K562 (cell line): ENCODE results near the gene THADA. TPM values are rescaled to one million over a fixed set of nuclear protein-coding genes. Genes with fewer than 3 reads are reported as not detected.

Source experiments
- ATAC-seq: fragments of 200-7000 bp; cut with Tn5 transposase; 3 replicates; pipeline ENCODE4 v1.9.1; 2020; ENCODE audit warnings: moderate library complexity
- BruUV-seq: library from RNA; stranded (reverse); fragments of 400-500 nt; replicated peaks from 2 replicates; lab custom pipeline; 2021; lab: Mats Ljungman, UMichigan
- CTCF ChIA-PET: fragments of 300-600 bp; formaldehyde crosslinking; extraction: SDS; loops from one replicate; lab custom pipeline; 2021; ENCODE audit warnings: low intra/inter-chr PET ratio; lab: Yijun Ruan, JAX
- POLR2A ChIA-PET: fragments of 300-600, 350-650 bp; sonication (Branson Sonifier 250); formaldehyde crosslinking; extraction: SDS; loops from one replicate; lab custom pipeline; 2021; ENCODE audit warnings: antibody characterized with exemption, inconsistent platforms; lab: Yijun Ruan, JAX
- DNase-seq, 4 experiments: peaks; one replicate each; pipeline versions ENCODE4 v3.0.0 to v3.0.0-alpha.2; 2011 to 2018; ENCODE audit warnings: low spot score in 3 of 4, mixed read lengths in 3 of 4; ENCODE audit errors: extremely low read depth in 1 of 4
- FAIRE-seq: peaks from 2 replicates; lab custom pipeline; 2011; peaks lifted over from hg19 to GRCh38; lab: Jason Lieb, UNC
- H2AFZ ChIP-seq: 2 replicates; pipeline ENCODE4 v1.6.0; 2011; ENCODE audit warnings: low read depth, low read length, control low read depth, inconsistent platforms
- H3K27ac ChIP-seq: fragments of 200-600 bp; 3 replicates; pipeline ENCODE4 v1.8.0; 2011; ENCODE audit warnings: low read depth, mild to moderate bottlenecking, control low read depth, inconsistent platforms, low read length, moderate library complexity, mixed read lengths; ENCODE audit errors: extremely low read depth
- H3K27me3 ChIP-seq, 2 experiments: fragments of 300-600 bp in 1 of 2; 2 replicates in 1 of 2; 3 replicates in 1 of 2; pipeline versions ENCODE4 v1.6.0 to v1.8.0; 2011; ENCODE audit warnings: inconsistent platforms in 2 of 2, low read length in 2 of 2, mild to moderate bottlenecking in 1 of 2, mixed read lengths in 1 of 2, moderate library complexity in 1 of 2; ENCODE audit not compliant: control insufficient read depth in 2 of 2, insufficient read depth in 2 of 2
- H3K36me3 ChIP-seq: fragments of 300-600 bp; 3 replicates; pipeline ENCODE4 v1.8.0; 2011; ENCODE audit warnings: mild to moderate bottlenecking, low read length, inconsistent platforms; ENCODE audit not compliant: control insufficient read depth, insufficient read depth
- H3K4me1 ChIP-seq, 2 experiments: fragments of 200-600 bp in 1 of 2; replicated peaks in 1 of 2; 2 replicates in 1 of 2; 3 replicates in 1 of 2; pipeline versions ENCODE4 v1.5.1 to v1.8.0; 2011; ENCODE audit warnings: inconsistent platforms in 2 of 2, low read length in 2 of 2, mild to moderate bottlenecking in 1 of 2, mixed read lengths in 1 of 2, moderate library complexity in 1 of 2; ENCODE audit not compliant: control insufficient read depth in 2 of 2, insufficient read depth in 2 of 2
- H3K4me2 ChIP-seq: 2 replicates; pipeline ENCODE4 v1.6.1; 2011; ENCODE audit warnings: low read length, control low read depth, inconsistent platforms, mixed read lengths; ENCODE audit not compliant: insufficient read depth
- H3K4me3 ChIP-seq: fragments of 200-600 bp; sonication (generic), shearing (Covaris generic); 2 replicates; pipeline ENCODE4 v1.5.1; 2016; ENCODE audit warnings: control low read depth, inconsistent platforms
- H3K79me2 ChIP-seq: fragments of 200-600 bp; 3 replicates; pipeline ENCODE4 v1.8.0; 2011; ENCODE audit warnings: low read length, inconsistent platforms; ENCODE audit not compliant: control insufficient read depth, insufficient read depth
- H3K9ac ChIP-seq, 2 experiments: 2 replicates each; pipeline versions ENCODE4 v1.6.0 to v1.6.1; 2011; ENCODE audit warnings: low read depth in 2 of 2, low read length in 2 of 2, control low read depth in 1 of 2, inconsistent platforms in 1 of 2, mild to moderate bottlenecking in 1 of 2, mixed read lengths in 1 of 2; ENCODE audit not compliant: insufficient read depth in 1 of 2
- H3K9me1 ChIP-seq: one replicate; pipeline ENCODE4 v1.6.0; 2011; ENCODE audit warnings: inconsistent platforms, mild to moderate bottlenecking, low read length, moderate library complexity; ENCODE audit not compliant: control insufficient read depth, insufficient read depth
- H3K9me3 ChIP-seq: replicated peaks from 2 replicates; pipeline ENCODE4 v1.5.1; 2011; ENCODE audit warnings: low read depth, low read length, inconsistent platforms; ENCODE audit not compliant: control insufficient read depth, insufficient read depth
- H4K20me1 ChIP-seq: replicated peaks from 2 replicates; pipeline ENCODE4 v1.6.1; 2011; ENCODE audit warnings: low read length, inconsistent platforms, mixed read lengths; ENCODE audit not compliant: control insufficient read depth, insufficient read depth
- BCL6 ChIP-seq: fragments of 250-450 bp; sonication (Bioruptor Pico); IDR thresholded peaks from 2 replicates; pipeline ENCODE4 v1.4.0; 2020
- MAZ ChIP-seq, 2 experiments: fragments of 450-650 bp in 1 of 2; sonication (generic) in 1 of 2; formaldehyde crosslinking; IDR thresholded peaks in 1 of 2; conservative IDR thresholded peaks in 1 of 2; 2 replicates each; pipeline versions ENCODE4 v1.4.0 to v1.5.0; 2020; ENCODE audit warnings: mild to moderate bottlenecking in 1 of 2, missing genetic modification reagents in 1 of 2
- NR2C2 ChIP-seq, 2 experiments: fragments of 200-800 bp in 1 of 2; sonication (Bioruptor generic) in 1 of 2; sonication (generic) in 1 of 2; formaldehyde crosslinking in 1 of 2; IDR thresholded peaks; 2 replicates each; pipeline versions ENCODE4 v1.6.1 to v1.8.0; 2016 to 2022; ENCODE audit warnings: mild to moderate bottlenecking in 1 of 2, missing compliant biosample characterization in 1 of 2, missing genetic modification characterization in 1 of 2, missing genetic modification reagents in 1 of 2
- PRPF4 ChIP-seq: fragments of 200-400 bp; formaldehyde crosslinking; IDR thresholded peaks from one replicate; pipeline ENCODE4 v1.6.1; 2017; ENCODE audit warnings: low read length, low read depth, mild to moderate bottlenecking; ENCODE audit not compliant: insufficient read depth, poor library complexity, severe bottlenecking
- ZNF311 ChIP-seq: fragments of 250-450 bp; sonication (Bioruptor Pico); IDR thresholded peaks from 2 replicates; pipeline ENCODE4 v1.4.0; 2020; ENCODE audit warnings: mild to moderate bottlenecking, moderate library complexity
- ZNF830 ChIP-seq: fragments of 250-450 bp; sonication (Bioruptor Pico); IDR thresholded peaks from 2 replicates; pipeline ENCODE4 v1.5.0; 2021; ENCODE audit warnings: mild to moderate bottlenecking
- WGBS: fragments of 100-300 bp; shearing (Covaris generic); methylation state at CpG from one replicate; pipeline ENCODE4 v1.1.6; 2016; ENCODE audit warnings: low coverage, mixed read lengths; ENCODE audit not compliant: insufficient coverage; ENCODE audit errors: missing lambda C conversion rate; 5-methylcytosine and 5-hydroxymethylcytosine counted together
- in situ Hi-C: fragments of 300-500 bp; cut with MboI; formaldehyde crosslinking; loops from 4 replicates; pipeline ENCODE4 v1.15.0; 2018; ENCODE audit warnings: inconsistent platforms, mixed read lengths
- intact Hi-C: fragments of 100-400 bp; cut with micrococcal nuclease; formaldehyde crosslinking; loops from 2 replicates; pipeline ENCODE4 v1.14.2; 2022
- polyA plus RNA-seq, 8 experiments: library from polyadenylated mRNA; depleted of rRNA in 4 of 8; stranded (reverse) in 5 of 8; unstranded in 3 of 8; fragments of >200 nt; fragmentation: Nextera tagmentation in 2 of 8; fragmentation: Illumina TruSeq in 1 of 8; extraction: Ambion mirVana in 2 of 8; extraction: Trizol in 1 of 8; gene quantifications; 2 replicates each; pipeline versions ENCODE4 v1.2.1 to v1.2.3, GENCODE V29; 2011 to 2014; ENCODE audit warnings: inconsistent platforms in 1 of 8, missing spikeins in 1 of 8
- total RNA-seq, 7 experiments: library from RNA; depleted of rRNA in 6 of 7; stranded (reverse); fragments of >200 nt in 6 of 7; fragmentation: Illumina TruSeq in 2 of 7; extraction: Trizol in 2 of 7; gene quantifications; 2 replicates each; pipeline versions ENCODE4 v1.2.1 to v1.2.3, GENCODE V29; 2011 to 2021; ENCODE audit warnings: low replicate concordance in 1 of 7
- TF ChIP-seq, protein P1 (sequence below), 2 experiments: IDR thresholded peaks in 1 of 2; conservative IDR thresholded peaks in 1 of 2; 2 replicates each; pipeline ENCODE4 v1.6.1; 2016; ENCODE audit warnings: low read depth in 2 of 2, mild to moderate bottlenecking in 1 of 2, missing compliant biosample characterization in 1 of 2, missing genetic modification characterization in 1 of 2, moderate library complexity in 1 of 2
- TF ChIP-seq, protein P2 (sequence below): fragments of 450-650 bp; formaldehyde crosslinking; IDR thresholded peaks from 2 replicates; pipeline ENCODE4 v1.4.0; 2020; ENCODE audit warnings: mild to moderate bottlenecking, moderate library complexity

The THADA gene
- total and polyA plus RNA-seq, 9 of the 15 experiments (the other 6 are each of a cell fraction or from before 2014, with no cell fraction given): 17.8 to 34.7 (median 31.9) TPM

DNA sequence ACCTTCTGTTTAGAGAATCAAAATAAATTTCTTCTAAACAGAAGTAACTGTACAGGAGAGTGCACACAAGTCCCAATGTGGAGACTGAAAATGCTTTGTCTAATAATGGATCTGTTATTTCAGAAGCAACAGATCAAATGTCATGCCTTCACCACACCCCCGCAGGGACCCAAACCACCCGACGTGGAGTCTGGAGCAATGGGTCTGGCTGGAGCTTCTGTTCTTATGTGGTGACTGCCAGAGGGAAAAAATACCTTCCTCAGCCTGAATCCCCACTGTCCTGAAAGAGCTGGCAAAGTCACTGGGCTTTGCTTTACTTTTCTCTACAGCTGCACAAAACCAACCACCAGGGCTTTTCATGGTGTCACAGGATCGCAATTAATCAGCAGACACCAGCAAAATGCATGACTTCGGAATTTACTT lies 250.4 kb downstream of the THADA start:
- Histone ChIP-seq H3K9me3 (no peaks in the 10 kb centered on the region), H3K4me3 (no peak overlapping the region), H3K4me1 (peaks cover 12 to 31% of the 10 kb centered on the region in 2 experiments), H3K9me1 (no peaks in the 10 kb centered on the region), H3K27me3 (no peaks in the 10 kb centered on the region), H4K20me1 (no peaks in the 10 kb centered on the region), H3K9ac (peak overlapping the region in 1 of 2 experiments; percentile 57; a peak in 1 of 4 replicates), H3K36me3 (no peaks in the 10 kb centered on the region; the same call in 2 of the 3 replicates), H3K79me2 (no peaks in the 10 kb centered on the region), H2AFZ (no peak overlapping the region), H3K4me2 (peak overlapping the region; percentile 42; the same call in 1 of the 2 replicates), H3K27ac (no peak overlapping the region)
- no TSS peak for BruUV-seq
- 27% methylated on average over 5 of the region's 5 CpGs for WGBS
- ChIA-PET POLR2A (interaction anchor here (0.7 to 1.1 kb wide), 3 partner anchors 14 to 200 kb away, joined by 3 to 5 read pairs (median 4); no protein-coding TSS in a partner anchor), CTCF (no interaction called here)
- peak; percentile 42 for FAIRE-seq
- DNase-seq: peak in 2 of 4 experiments; percentile 8 to 17
- ATAC-seq: peak; percentile 59
- TF ChIP-seq PRPF4 (no peak), ZNF830 (CRISPR knock-in tag) (0 out of 2 replicates have a peak, but pooled peaks have one; percentile 26), ZNF311 (CRISPR knock-in tag) (no peak), BCL6 (CRISPR knock-in tag) (0 out of 2 replicates have a peak, but pooled peaks have one; percentile 4), NR2C2 (CRISPR knock-in tag; IDR thresholded peaks at IDR 0.05) (no peak), NR2C2 (tag; IDR thresholded peaks at IDR 0.05) (0 out of 2 replicates have a peak, but pooled peaks have one; percentile 34), MAZ (CRISPR knock-in tag; conservative IDR thresholded peaks at IDR 0.05 in 1 of 2, IDR thresholded peaks at IDR 0.05 in 1 of 2) (0 out of 4 replicates have a peak, but pooled peaks of 1 of the 2 experiments have one; percentile 2)
- TF ChIP-seq, protein P1, sequence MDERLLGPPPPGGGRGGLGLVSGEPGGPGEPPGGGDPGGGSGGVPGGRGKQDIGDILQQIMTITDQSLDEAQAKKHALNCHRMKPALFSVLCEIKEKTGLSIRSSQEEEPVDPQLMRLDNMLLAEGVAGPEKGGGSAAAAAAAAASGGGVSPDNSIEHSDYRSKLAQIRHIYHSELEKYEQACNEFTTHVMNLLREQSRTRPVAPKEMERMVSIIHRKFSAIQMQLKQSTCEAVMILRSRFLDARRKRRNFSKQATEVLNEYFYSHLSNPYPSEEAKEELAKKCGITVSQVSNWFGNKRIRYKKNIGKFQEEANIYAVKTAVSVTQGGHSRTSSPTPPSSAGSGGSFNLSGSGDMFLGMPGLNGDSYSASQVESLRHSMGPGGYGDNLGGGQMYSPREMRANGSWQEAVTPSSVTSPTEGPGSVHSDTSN (CRISPR knock-in tag; IDR thresholded peaks at IDR 0.05; ENCODE audit: low read depth): no peak
- TF ChIP-seq, protein P1 (tag; conservative IDR thresholded peaks at IDR 0.05; ENCODE audit: low read depth): peak; percentile 35; the same call in 1 of the 2 replicates
- TF ChIP-seq, protein P2, sequence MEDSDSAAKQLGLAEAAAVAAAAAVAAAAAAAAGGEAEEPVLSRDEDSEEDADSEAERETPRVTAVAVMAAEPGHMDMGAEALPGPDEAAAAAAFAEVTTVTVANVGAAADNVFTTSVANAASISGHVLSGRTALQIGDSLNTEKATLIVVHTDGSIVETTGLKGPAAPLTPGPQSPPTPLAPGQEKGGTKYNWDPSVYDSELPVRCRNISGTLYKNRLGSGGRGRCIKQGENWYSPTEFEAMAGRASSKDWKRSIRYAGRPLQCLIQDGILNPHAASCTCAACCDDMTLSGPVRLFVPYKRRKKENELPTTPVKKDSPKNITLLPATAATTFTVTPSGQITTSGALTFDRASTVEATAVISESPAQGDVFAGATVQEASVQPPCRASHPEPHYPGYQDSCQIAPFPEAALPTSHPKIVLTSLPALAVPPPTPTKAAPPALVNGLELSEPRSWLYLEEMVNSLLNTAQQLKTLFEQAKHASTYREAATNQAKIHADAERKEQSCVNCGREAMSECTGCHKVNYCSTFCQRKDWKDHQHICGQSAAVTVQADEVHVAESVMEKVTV (CRISPR knock-in tag): 0 out of 2 replicates have a peak, but pooled peaks have one; percentile 11
- in situ Hi-C loops: no loop called here
- intact Hi-C loops: no loop called here
